HEK293 (cell line): ENCODE results near the gene PARP8.

ENCODE experiments used
- GFI1B ChIP-seq: fragments of 450-650 bp; formaldehyde crosslinking; IDR thresholded peaks from 2 replicates; pipeline ENCODE4 v1.5.1; 2016; ENCODE audit warnings: missing biosample characterization, missing genetic modification characterization
- GLIS2 ChIP-seq: fragments of 450-650 bp; formaldehyde crosslinking; IDR thresholded peaks from 2 replicates; pipeline ENCODE4 v1.5.1; 2016; ENCODE audit warnings: missing biosample characterization, missing genetic modification characterization
- HOXC10 ChIP-seq: sonication (generic); formaldehyde crosslinking; IDR thresholded peaks from 2 replicates; pipeline ENCODE4 v1.8.1; 2023; ENCODE audit warnings: mild to moderate bottlenecking, missing genetic modification reagents
- KLF16 ChIP-seq: fragments of 450-650 bp; formaldehyde crosslinking; IDR thresholded peaks from 2 replicates; pipeline ENCODE4 v1.5.1; 2017; ENCODE audit warnings: missing biosample characterization, missing genetic modification characterization
- KLF7 ChIP-seq: fragments of 450-650 bp; formaldehyde crosslinking; IDR thresholded peaks from 2 replicates; pipeline ENCODE4 v1.5.1; 2016; ENCODE audit warnings: missing biosample characterization, missing genetic modification characterization, borderline replicate concordance
- PRDM1 ChIP-seq: fragments of 450-650 bp; formaldehyde crosslinking; IDR thresholded peaks from 2 replicates; pipeline ENCODE4; 2016; ENCODE audit warnings: missing biosample characterization, missing genetic modification characterization
- PRDM10 ChIP-seq: fragments of 450-650 bp; formaldehyde crosslinking; IDR thresholded peaks from 2 replicates; pipeline ENCODE4 v1.5.1; 2016; ENCODE audit warnings: missing biosample characterization, missing genetic modification characterization
- PRDM6 ChIP-seq: fragments of 450-650 bp; formaldehyde crosslinking; IDR thresholded peaks from 2 replicates; pipeline ENCODE4 v1.5.1; 2017; ENCODE audit warnings: missing biosample characterization, missing genetic modification characterization
- SCRT1 ChIP-seq: fragments of 450-650 bp; formaldehyde crosslinking; IDR thresholded peaks from 2 replicates; pipeline ENCODE4 v1.5.1; 2016; ENCODE audit warnings: missing biosample characterization, missing genetic modification characterization, borderline replicate concordance
- ZBTB20 ChIP-seq: fragments of 450-650 bp; formaldehyde crosslinking; IDR thresholded peaks from 2 replicates; pipeline ENCODE4 v1.5.1; 2016; ENCODE audit warnings: missing biosample characterization, missing genetic modification characterization
- ZEB2 ChIP-seq: fragments of 450-650 bp; formaldehyde crosslinking; IDR thresholded peaks from 2 replicates; pipeline ENCODE4 v1.5.1; 2016; ENCODE audit warnings: missing biosample characterization, missing genetic modification characterization
- ZNF10 ChIP-seq: fragments of 450-650 bp; formaldehyde crosslinking; IDR thresholded peaks from 2 replicates; pipeline ENCODE4 v1.5.1; 2017; ENCODE audit warnings: missing biosample characterization, missing genetic modification characterization
- ZNF18 ChIP-seq: fragments of 450-650 bp; formaldehyde crosslinking; IDR thresholded peaks from 2 replicates; pipeline ENCODE4 v1.5.1; 2016; ENCODE audit warnings: missing biosample characterization, missing genetic modification characterization
- ZNF19 ChIP-seq: fragments of 450-650 bp; formaldehyde crosslinking; IDR thresholded peaks from 2 replicates; pipeline ENCODE4; 2016; ENCODE audit warnings: missing biosample characterization, missing genetic modification characterization, low read depth
- ZNF223 ChIP-seq: fragments of 450-650 bp; formaldehyde crosslinking; IDR thresholded peaks from 2 replicates; pipeline ENCODE4 v1.5.1; 2016; ENCODE audit warnings: missing biosample characterization, missing genetic modification characterization
- ZNF239 ChIP-seq: fragments of 450-650 bp; formaldehyde crosslinking; IDR thresholded peaks from 2 replicates; pipeline ENCODE4 v1.5.1; 2016; ENCODE audit warnings: missing biosample characterization, missing genetic modification characterization
- ZNF366 ChIP-seq: fragments of 450-650 bp; formaldehyde crosslinking; conservative IDR thresholded peaks from 2 replicates; pipeline ENCODE4 v1.5.1; 2016; ENCODE audit warnings: missing biosample characterization, missing genetic modification characterization
- ZNF391 ChIP-seq: fragments of 450-650 bp; formaldehyde crosslinking; IDR thresholded peaks from 2 replicates; pipeline ENCODE4 v1.5.1; 2016; ENCODE audit warnings: low read depth, missing biosample characterization, missing genetic modification characterization, borderline replicate concordance
- ZNF404 ChIP-seq: fragments of 450-650 bp; formaldehyde crosslinking; IDR thresholded peaks from 2 replicates; pipeline ENCODE4 v1.5.1; 2017; ENCODE audit warnings: missing biosample characterization, missing genetic modification characterization
- ZNF510 ChIP-seq: fragments of 450-650 bp; formaldehyde crosslinking; IDR thresholded peaks from 2 replicates; pipeline ENCODE4 v1.5.1; 2018; ENCODE audit warnings: mild to moderate bottlenecking, missing genetic modification characterization, missing biosample characterization; ENCODE audit not compliant: insufficient replicate concordance
- ZNF544 ChIP-seq: fragments of 450-650 bp; formaldehyde crosslinking; IDR thresholded peaks from 2 replicates; pipeline ENCODE4 v1.5.0; 2017; ENCODE audit warnings: missing biosample characterization, missing genetic modification characterization
- ZNF571 ChIP-seq: fragments of 450-650 bp; formaldehyde crosslinking; IDR thresholded peaks from 2 replicates; pipeline ENCODE4 v1.5.0; 2017; ENCODE audit warnings: missing biosample characterization, missing genetic modification characterization
- ZNF639 ChIP-seq: fragments of 450-650 bp; formaldehyde crosslinking; IDR thresholded peaks from 2 replicates; pipeline ENCODE4 v1.5.1; 2016; ENCODE audit warnings: missing biosample characterization, missing genetic modification characterization
- ZNF707 ChIP-seq: fragments of 450-650 bp; formaldehyde crosslinking; IDR thresholded peaks from 2 replicates; pipeline ENCODE4 v1.5.1; 2016; ENCODE audit warnings: missing biosample characterization, missing genetic modification characterization
- ZNF76 ChIP-seq: fragments of 450-650 bp; formaldehyde crosslinking; IDR thresholded peaks from 2 replicates; pipeline ENCODE4; 2016; ENCODE audit warnings: low read depth, missing biosample characterization, missing genetic modification characterization, borderline replicate concordance
- ZSCAN16 ChIP-seq: fragments of 450-650 bp; formaldehyde crosslinking; IDR thresholded peaks from 2 replicates; pipeline ENCODE4 v1.5.1; 2016; ENCODE audit warnings: missing biosample characterization, missing genetic modification characterization
- ZSCAN30 ChIP-seq: fragments of 450-650 bp; IDR thresholded peaks from 2 replicates; pipeline ENCODE4 v1.5.1; 2018; ENCODE audit warnings: missing biosample characterization, mild to moderate bottlenecking, missing genetic modification characterization, moderate library complexity

PARP8 gene

GRCh38 chr5:50667653-50668595, 1.5 kb downstream of the PARP8 start (continued):
- no peak for TF ChIP-seq HOXC10 (CRISPR knock-in tag)
- no peak for TF ChIP-seq ZNF707 (tag by site-specific recombination)
- TF ChIP-seq ZNF223 (tag by site-specific recombination) = no peak
- TF ChIP-seq SCRT1 (tag by site-specific recombination) = no peak
- TF ChIP-seq ZSCAN16 (tag by site-specific recombination) = no peak
- TF ChIP-seq KLF16 (tag by site-specific recombination) = no peak
- no peak for TF ChIP-seq ZNF19
- no peak for TF ChIP-seq ZNF544 (tag by site-specific recombination)
- TF ChIP-seq ZNF366 (tag by site-specific recombination) = peak; percentile 41
- peak; percentile 8; the same call in 1 of the 2 replicates for TF ChIP-seq ZBTB20 (tag by site-specific recombination)
- no peak for TF ChIP-seq ZNF10 (tag by site-specific recombination)
- no peak for TF ChIP-seq PRDM6 (tag by site-specific recombination)
- TF ChIP-seq ZNF18 (tag by site-specific recombination) = peak; percentile 91
- peak; percentile 64; the same call in 1 of the 2 replicates for TF ChIP-seq PRDM1 (tag by site-specific recombination)
- no peak for TF ChIP-seq ZNF404 (tag by site-specific recombination)
- TF ChIP-seq ZNF639 (tag by site-specific recombination) = no peak
- peak; percentile 69; the same call in 1 of the 2 replicates for TF ChIP-seq ZSCAN30
- TF ChIP-seq GLIS2 (tag by site-specific recombination) = peak; percentile 92
- TF ChIP-seq GFI1B (tag by site-specific recombination) = no peak
- TF ChIP-seq ZNF239 (tag by site-specific recombination) = no peak
- no peak for TF ChIP-seq ZNF571 (tag by site-specific recombination)
- TF ChIP-seq KLF7 (tag by site-specific recombination) = no peak
- TF ChIP-seq ZNF391 (tag by site-specific recombination) = no peak
- TF ChIP-seq PRDM10 (tag by site-specific recombination) = peak; percentile 77
- no peak for TF ChIP-seq ZNF76 (tag by site-specific recombination)
- TF ChIP-seq ZNF510 (tag by site-specific recombination) = no peak
- TF ChIP-seq ZEB2 (tag by site-specific recombination) = no peak
